ENCODE results near the gene PTPRO.

GRCh38 chr12:15534322-15534721, 212.0 kb downstream of the PTPRO start:
- no peak for TF ChIP-seq CTCF (IDR thresholded peaks at IDR 0.05)
- TF ChIP-seq POLR2A (IDR thresholded peaks at IDR 0.05) = no peak
